PC-3 (cell line): ENCODE measurements around the gene RBP3. TPM values are rescaled to one million over a fixed set of nuclear protein-coding genes. Genes with fewer than 3 reads are reported as not detected.

Source experiments
- ATAC-seq: fragments of 200-7000 bp; cut with Tn5 transposase; 2 replicates; pipeline ENCODE4 v1.9.1; 2020; ENCODE audit warnings: mild to moderate bottlenecking, moderate library complexity
- BruUV-seq: library from RNA; stranded (reverse); fragments of 400-500 nt; replicated peaks from 2 replicates; lab custom pipeline; 2021; lab: Mats Ljungman, UMichigan
- CTCF ChIA-PET: fragments of 300-600 bp; sonication (Branson Sonifier 250); formaldehyde crosslinking; loops from one replicate; lab custom pipeline; 2022; ENCODE audit warnings: antibody characterized with exemption; lab: Charles Lee
- POLR2A ChIA-PET: fragments of 300-600 bp; sonication (Branson Sonifier 250); formaldehyde crosslinking; loops from one replicate; lab custom pipeline; 2022; ENCODE audit warnings: antibody characterized with exemption; ENCODE audit not compliant: unreplicated experiment; lab: Charles Lee
- DNase-seq: peaks from one replicate; pipeline ENCODE4 v3.0.0-alpha.2; 2015
- H2AFZ ChIP-seq: fragments of 300-600 bp; sonication (generic); 2 replicates; pipeline ENCODE4 v1.6.0; 2016; ENCODE audit warnings: antibody characterized with exemption, low read length
- H3F3A ChIP-seq: fragments of 300-600 bp; sonication (generic); one replicate; pipeline ENCODE4 v1.6.0; 2017; ENCODE audit warnings: antibody characterized with exemption, low read length, control low read depth, mild to moderate bottlenecking; ENCODE audit not compliant: unreplicated experiment
- H3K27ac ChIP-seq: fragments of 300-600 bp; sonication (generic); 2 replicates; pipeline ENCODE4 v1.5.1; 2016; ENCODE audit warnings: mild to moderate bottlenecking, low read length
- H3K27me3 ChIP-seq: fragments of 300-600 bp; sonication (generic); 2 replicates; pipeline ENCODE4 v1.6.1; 2016; ENCODE audit warnings: low read length, mixed read lengths
- H3K36me3 ChIP-seq: fragments of 300-600 bp; sonication (generic); 2 replicates; pipeline ENCODE4 v1.6.1; 2016; ENCODE audit warnings: low read depth, mixed run types, low read length, mixed read lengths
- H3K4me1 ChIP-seq: fragments of 300-600 bp; sonication (generic); 2 replicates; pipeline ENCODE4 v1.5.1; 2016; ENCODE audit warnings: low read length; ENCODE audit not compliant: insufficient read depth
- H3K4me2 ChIP-seq: fragments of 300-600 bp; sonication (generic); 2 replicates; pipeline ENCODE4 v1.6.0; 2016; ENCODE audit warnings: low read length
- H3K4me3 ChIP-seq: fragments of 300-600 bp; sonication (generic); 2 replicates; pipeline ENCODE4 v1.5.1; 2016; ENCODE audit warnings: mild to moderate bottlenecking, low read length, mixed read lengths
- H3K79me2 ChIP-seq: fragments of 300-600 bp; sonication (generic); 2 replicates; pipeline ENCODE4 v1.6.1; 2017; ENCODE audit warnings: low read length, mixed read lengths
- H3K9ac ChIP-seq: fragments of 300-600 bp; sonication (generic); 2 replicates; pipeline ENCODE4 v1.6.0; 2016; ENCODE audit warnings: mild to moderate bottlenecking, low read length
- H3K9me2 ChIP-seq: fragments of 300-600 bp; sonication (generic); replicated peaks from 2 replicates; pipeline ENCODE4 v1.6.1; 2016; ENCODE audit warnings: mixed run types, low read length, mixed read lengths
- H3K9me3 ChIP-seq: fragments of 300-600 bp; sonication (generic); 2 replicates; pipeline ENCODE4 v1.6.1; 2016; ENCODE audit warnings: low read length, mixed read lengths
- H4K20me1 ChIP-seq: fragments of 300-600 bp; sonication (generic); 2 replicates; pipeline ENCODE4 v1.6.1; 2016; ENCODE audit warnings: low read length, mixed read lengths
- CTCF ChIP-seq: fragments of 300-600 bp; sonication (generic); conservative IDR thresholded peaks from 2 replicates; pipeline ENCODE4 v1.5.1; 2017; ENCODE audit warnings: antibody characterized with exemption, low read depth, mild to moderate bottlenecking, low read length
- EZH2 ChIP-seq: fragments of 300-600 bp; sonication (generic); IDR thresholded peaks from one replicate; pipeline ENCODE4 v1.6.1; 2017; ENCODE audit warnings: antibody characterized with exemption, mild to moderate bottlenecking, low read length; ENCODE audit not compliant: unreplicated experiment
- EZH2phosphoT487 ChIP-seq: fragments of 300-600 bp; sonication (generic); IDR thresholded peaks from 2 replicates; pipeline ENCODE4 v1.6.1; 2018; ENCODE audit warnings: mild to moderate bottlenecking, antibody characterized with exemption, low read length, borderline replicate concordance
- intact Hi-C: fragments of 100-400 bp; cut with micrococcal nuclease; formaldehyde crosslinking; loops from 2 replicates; pipeline ENCODE4 v1.9.0; 2023
- total RNA-seq: library from RNA; depleted of rRNA; stranded (reverse); fragments of >200 nt; gene quantifications from 2 replicates; pipeline ENCODE4 v1.2.3, GENCODE V29; 2014

The RBP3 gene
- total RNA-seq, 1 experiment from 2014 or later = not detected

GRCh38 chr10:47326927-47327330 lies 21.2 kb upstream of the RBP3 start:
- POLR2A ChIA-PET = no interaction called here
- no peaks in the 10 kb centered on the region for H3K27me3 ChIP-seq
- TF ChIP-seq EZH2 = no peak
- H3K36me3 ChIP-seq = no peaks in the 10 kb centered on the region
- DNase-seq = no peak
- no peak overlapping the region for H3K9ac ChIP-seq
- CTCF ChIA-PET = no interaction called here
- no peak for ATAC-seq
- no peak overlapping the region for H3K27ac ChIP-seq
- BruUV-seq = no TSS peak
- H3K4me2 ChIP-seq = no peak overlapping the region
- no peaks in the 10 kb centered on the region for H3K79me2 ChIP-seq
- intact Hi-C loops = no loop called here
- no peaks in the 10 kb centered on the region for H3K9me2 ChIP-seq
- no peaks in the 10 kb centered on the region for H4K20me1 ChIP-seq
- no peak overlapping the region for H3K4me3 ChIP-seq
- H2AFZ ChIP-seq = 0 out of 2 replicates have a peak overlapping the region, but pooled peaks have one; percentile 48
- peaks cover 9% of the 10 kb centered on the region; the same call in 1 of the 2 replicates for H3K4me1 ChIP-seq
- H3F3A ChIP-seq = no peaks in the 10 kb centered on the region
- no peaks in the 10 kb centered on the region for H3K9me3 ChIP-seq

GRCh38 chr10:47329855-47330254 lies 18.3 kb upstream of the RBP3 start:
- no peak for DNase-seq

GRCh38 chr10:47330366-47330765 lies 17.8 kb upstream of the RBP3 start:
- CTCF ChIA-PET = no interaction called here
- no peaks in the 10 kb centered on the region for H4K20me1 ChIP-seq

More at GRCh38 chr10:47329855-47330254, 18.3 kb upstream of the RBP3 start:
- BruUV-seq = no TSS peak
- Histone ChIP-seq H2AFZ (no peak overlapping the region), H3K4me3 (no peak overlapping the region), H3K27ac (no peak overlapping the region), H3K79me2 (no peaks in the 10 kb centered on the region), H4K20me1 (no peaks in the 10 kb centered on the region), H3K9me2 (no peaks in the 10 kb centered on the region), H3K4me1 (peaks cover 9% of the 10 kb centered on the region; the same call in 1 of the 2 replicates), H3K4me2 (no peak overlapping the region), H3K9me3 (no peaks in the 10 kb centered on the region), H3K36me3 (no peaks in the 10 kb centered on the region), H3F3A (no peaks in the 10 kb centered on the region), H3K9ac (no peak overlapping the region), H3K27me3 (peaks cover 5% of the 10 kb centered on the region)
- ChIA-PET CTCF (no interaction called here), POLR2A (no interaction called here)
- ATAC-seq = no peak
- TF ChIP-seq CTCF = no peak
- no peak for TF ChIP-seq EZH2phosphoT487
- no peak for TF ChIP-seq EZH2
- intact Hi-C loops = no loop called here

More at GRCh38 chr10:47330366-47330765, 17.8 kb upstream of the RBP3 start:
- no peak overlapping the region for H3K9ac ChIP-seq
- no peak for ATAC-seq
- no peaks in the 10 kb centered on the region for H3K79me2 ChIP-seq
- intact Hi-C loops = no loop called here
- H3K9me3 ChIP-seq = no peaks in the 10 kb centered on the region
- H3K27ac ChIP-seq = no peak overlapping the region
- H3K4me3 ChIP-seq = no peak overlapping the region
- H3K9me2 ChIP-seq = no peaks in the 10 kb centered on the region
- no peak for DNase-seq
- no TSS peak for BruUV-seq
- no peak for TF ChIP-seq EZH2
- TF ChIP-seq EZH2phosphoT487 = no peak
- no peak for TF ChIP-seq CTCF
- H2AFZ ChIP-seq = no peak overlapping the region
- no peaks in the 10 kb centered on the region for H3K36me3 ChIP-seq
- POLR2A ChIA-PET = no interaction called here
- peaks cover 9% of the 10 kb centered on the region; the same call in 1 of the 2 replicates for H3K4me1 ChIP-seq
- no peak overlapping the region for H3K4me2 ChIP-seq
- H3F3A ChIP-seq = no peaks in the 10 kb centered on the region
- peaks cover 5% of the 10 kb centered on the region for H3K27me3 ChIP-seq
